Suprapubic skin (tissue), 4 donors: ENCODE measurements around the gene FAM171A2. TPM values are rescaled to one million over a fixed set of nuclear protein-coding genes. Genes with fewer than 3 reads are reported as not detected.
"Not testable (repeated sequence)": the region's sequence is repeated elsewhere in the genome, so short reads cannot be mapped to it uniquely, and the experiment has no call there.

Experiments used
- DNase-seq, 2 donors: peaks; one replicate each; pipeline ENCODE4 v3.0.0-alpha.2; 2019; ENCODE audit warnings: low spot score in 2 of 2
- H3K27ac ChIP-seq: fragments of 200-600 bp; sonication (generic); one replicate; pipeline ENCODE4 v1.5.1; 2019
- H3K27me3 ChIP-seq: fragments of 200-600 bp; sonication (generic); one replicate; pipeline ENCODE4 v1.5.1; 2019
- H3K36me3 ChIP-seq: fragments of 200-600 bp; sonication (generic); one replicate; pipeline ENCODE4 v1.5.1; 2019
- H3K4me1 ChIP-seq: fragments of 200-600 bp; sonication (generic); one replicate; pipeline ENCODE4 v1.5.1; 2019
- H3K4me3 ChIP-seq: fragments of 200-600 bp; sonication (generic); one replicate; pipeline ENCODE4 v1.5.1; 2019; ENCODE audit warnings: mild to moderate bottlenecking
- H3K9me3 ChIP-seq: fragments of 200-600 bp; sonication (generic); one replicate; pipeline ENCODE4 v1.5.1; 2019
- CTCF ChIP-seq, 2 donors: fragments of 200-600 bp in 1 of 2; fragments of 450-650 bp in 1 of 2; sonication (generic) in 1 of 2; IDR thresholded peaks; one replicate each; pipeline ENCODE4 v1.5.1; 2016 to 2019; ENCODE audit warnings: antibody characterized with exemption in 2 of 2, mild to moderate bottlenecking in 1 of 2, moderate library complexity in 1 of 2
- EP300 ChIP-seq: sonication (generic); formaldehyde crosslinking; IDR thresholded peaks from one replicate; pipeline ENCODE4 v1.6.1; 2017; ENCODE audit warnings: antibody characterized with exemption
- POLR2A ChIP-seq, 2 donors: fragments of 450-650 bp; IDR thresholded peaks; one replicate each; pipeline ENCODE4 v1.6.1; 2017; ENCODE audit warnings: antibody characterized with exemption in 2 of 2, mild to moderate bottlenecking in 2 of 2, moderate library complexity in 2 of 2
- POLR2AphosphoS5 ChIP-seq, 3 donors: sonication (generic); formaldehyde crosslinking; IDR thresholded peaks; one replicate each; pipeline ENCODE4 v1.6.1; 2017; ENCODE audit warnings: antibody characterized with exemption in 3 of 3
- WGBS: methylation state at CpG from one replicate; pipeline ENCODE4 v1.1.5; 2018; 5-methylcytosine and 5-hydroxymethylcytosine counted together
- total RNA-seq, 4 donors: library from RNA; depleted of rRNA; stranded (reverse); fragments of >200 nt; gene quantifications; one replicate each; pipeline ENCODE4 v1.1.0, GENCODE V29; 2016

Gene FAM171A2
- total RNA-seq, 4 donors from 2014 or later: 1.2 to 2.6 (median 1.5) TPM

GRCh38 chr17:44368391-44369243, 5.0 kb upstream of the FAM171A2 start:
- H3K27me3 ChIP-seq: peaks cover 33% of the 10 kb centered on the region
- not testable (repeated sequence) for H3K36me3 ChIP-seq, H3K4me3 ChIP-seq, H3K9me3 ChIP-seq, H3K4me1 ChIP-seq, H3K27ac ChIP-seq, DNase-seq
- 75% methylated on average over 12 of the region's 42 CpGs for WGBS

- TF ChIP-seq POLR2AphosphoS5 (IDR thresholded peaks at IDR 0.05) (no peak), POLR2A (IDR thresholded peaks at IDR 0.05) (no peak), CTCF (IDR thresholded peaks at IDR 0.05) (no peak), EP300 (no peak)
- peaks cover 21% of the 10 kb centered on the region for H3K4me1 ChIP-seq
- H3K27me3 ChIP-seq: peaks cover 33% of the 10 kb centered on the region
- 40% methylated on average over 7 of the region's 7 CpGs for WGBS
- no peak for DNase-seq
- H3K4me3 ChIP-seq: no peak overlapping the region
- H3K9me3 ChIP-seq: no peaks in the 10 kb centered on the region
- no peaks in the 10 kb centered on the region for H3K36me3 ChIP-seq
- H3K27ac ChIP-seq: no peak overlapping the region
Observed at GRCh38 chr17:44367231-44367979, 3.8 kb upstream of the FAM171A2 start.

- H3K36me3 ChIP-seq, H3K9me3 ChIP-seq, H3K27ac ChIP-seq, DNase-seq, H3K4me3 ChIP-seq: not testable (repeated sequence)
- Histone ChIP-seq H3K27me3 (peaks cover 22% of the 10 kb centered on the region), H3K4me1 (peaks cover 24% of the 10 kb centered on the region)
- WGBS: 89% methylated on average over 5 of the region's 5 CpGs
Observed at GRCh38 chr17:44365051-44365450, 1.4 kb upstream of the FAM171A2 start.

GRCh38 chr17:44362949-44363612, 572 bp downstream of the FAM171A2 start:
- peaks cover 9% of the 10 kb centered on the region for H3K27me3 ChIP-seq
- H3K27ac ChIP-seq: no peak overlapping the region
- peaks cover 24% of the 10 kb centered on the region for H3K4me1 ChIP-seq
- no peaks in the 10 kb centered on the region for H3K9me3 ChIP-seq
- peak overlapping the region; percentile 83 for H3K4me3 ChIP-seq
- WGBS: 3% methylated on average over 4 of the region's 45 CpGs
- TF ChIP-seq CTCF (IDR thresholded peaks at IDR 0.05) (no peak), POLR2AphosphoS5 (IDR thresholded peaks at IDR 0.05) (no peak), POLR2A (IDR thresholded peaks at IDR 0.05) (no peak), EP300 (no peak)
- peak; percentile 66 to 79 for DNase-seq
- no peaks in the 10 kb centered on the region for H3K36me3 ChIP-seq

GRCh38 chr17:44362459-44362948, 1.1 kb downstream of the FAM171A2 start:
- Histone ChIP-seq H3K4me3 (peak overlapping the region; percentile 83), H3K27ac (no peak overlapping the region), H3K9me3 (no peaks in the 10 kb centered on the region), H3K27me3 (peaks cover 9% of the 10 kb centered on the region), H3K4me1 (peaks cover 23% of the 10 kb centered on the region), H3K36me3 (no peaks in the 10 kb centered on the region)
- WGBS: 21% methylated on average over 5 of the region's 11 CpGs
- TF ChIP-seq POLR2A (IDR thresholded peaks at IDR 0.05) (no peak), CTCF (IDR thresholded peaks at IDR 0.05) (no peak)
- peak; percentile 65 to 69 for DNase-seq
